Measurements from ENCODE around the gene CALML3. TPM values are rescaled to one million over a fixed set of nuclear protein-coding genes. Genes with fewer than 3 reads are reported as not detected.

The CALML3 gene
- total RNA-seq, 3 donors from 2014 or later (not counting 1 experiment from before 2014, with no cell fraction given), result not detected

- peaks cover 11% of the 10 kb centered on the region for H3K4me1 ChIP-seq (ENCODE audit: control insufficient read depth, insufficient read depth, low read length)
- Mint-ChIP-seq H3K4me1 (peaks cover 7 to 9% of the 10 kb centered on the region in 2 donors), H3K36me3 (no peaks in the 10 kb centered on the region), H3K27ac (no peak overlapping the region), H3K4me3 (no peak overlapping the region), H3K27me3 (ENCODE audit: low read depth in 2 of 2) (peaks cover 6 to 7% of the 10 kb centered on the region in 2 donors), H3K9me3 (no peaks in the 10 kb centered on the region)
- intact Hi-C loops (cut with micrococcal nuclease), result no loop called here
- no peaks in the 10 kb centered on the region for H3K36me3 ChIP-seq (ENCODE audit: control insufficient read depth, insufficient read depth, low read length)
- WGBS (ENCODE audit: insufficient coverage), result 59% methylated on average over 9 of the region's 9 CpGs
- H3K9me3 ChIP-seq (ENCODE audit: control insufficient read depth, insufficient read depth, low read length), result no peaks in the 10 kb centered on the region
- no peak overlapping the region for H3K27ac ChIP-seq (ENCODE audit: low read length)
- TF ChIP-seq CTCF (IDR thresholded peaks at IDR 0.05), result no peak
- ATAC-seq (no peak), DNase-seq (no peak)
- H3K4me3 ChIP-seq (ENCODE audit: low read length), result no peak overlapping the region
- no peaks in the 10 kb centered on the region for H3K27me3 ChIP-seq (ENCODE audit: control insufficient read depth, insufficient read depth, low read length)
These were observed 34.9 kb downstream of the CALML3 start for GRCh38 chr10:5559642-5560141.

- intact Hi-C loops (cut with micrococcal nuclease), result no loop called here
- TF ChIP-seq CTCF (IDR thresholded peaks at IDR 0.05), result no peak
- Histone ChIP-seq H3K27ac (ENCODE audit: low read length) (no peak overlapping the region), H3K4me3 (ENCODE audit: low read length) (no peak overlapping the region), H3K9me3 (ENCODE audit: control insufficient read depth, insufficient read depth, low read length) (no peaks in the 10 kb centered on the region), H3K27me3 (ENCODE audit: control insufficient read depth, insufficient read depth, low read length) (no peaks in the 10 kb centered on the region), H3K36me3 (ENCODE audit: control insufficient read depth, insufficient read depth, low read length) (no peaks in the 10 kb centered on the region), H3K4me1 (ENCODE audit: control insufficient read depth, insufficient read depth, low read length) (peaks cover 12% of the 10 kb centered on the region)
- Mint-ChIP-seq H3K36me3 (no peaks in the 10 kb centered on the region), H3K4me1 (peaks cover 11 to 15% of the 10 kb centered on the region in 2 donors), H3K27me3 (ENCODE audit: low read depth in 2 of 2) (peaks cover 9 to 11% of the 10 kb centered on the region in 2 donors), H3K27ac (no peak overlapping the region), H3K4me3 (no peak overlapping the region), H3K9me3 (no peaks in the 10 kb centered on the region)
- DNase-seq (no peak), ATAC-seq (no peak)
- WGBS (ENCODE audit: insufficient coverage), result 96% methylated on average over 9 of the region's 10 CpGs
These were observed 35.5 kb downstream of the CALML3 start for GRCh38 chr10:5560142-5560816.

GRCh38 chr10:5560817-5561703 is 36.3 kb downstream of the CALML3 start:
- Histone ChIP-seq H3K27me3 (ENCODE audit: control insufficient read depth, insufficient read depth, low read length) (no peaks in the 10 kb centered on the region), H3K27ac (ENCODE audit: low read length) (no peak overlapping the region), H3K4me1 (ENCODE audit: control insufficient read depth, insufficient read depth, low read length) (peaks cover 12% of the 10 kb centered on the region), H3K4me3 (ENCODE audit: low read length) (no peak overlapping the region), H3K9me3 (ENCODE audit: control insufficient read depth, insufficient read depth, low read length) (no peaks in the 10 kb centered on the region), H3K36me3 (ENCODE audit: control insufficient read depth, insufficient read depth, low read length) (no peaks in the 10 kb centered on the region)
- no peak overlapping the region for H3K27ac Mint-ChIP-seq
- peaks cover 9 to 11% of the 10 kb centered on the region in 2 donors for H3K27me3 Mint-ChIP-seq (ENCODE audit: low read depth in 2 of 2)
- intact Hi-C loops (cut with micrococcal nuclease), result no loop called here
- ATAC-seq, result no peak
- TF ChIP-seq CTCF (IDR thresholded peaks at IDR 0.05), result no peak
- WGBS (ENCODE audit: insufficient coverage), result 90% methylated on average over 28 of the region's 28 CpGs
- peaks cover 11 to 15% of the 10 kb centered on the region in 2 donors for H3K4me1 Mint-ChIP-seq
- H3K36me3 Mint-ChIP-seq, result no peaks in the 10 kb centered on the region
- H3K4me3 Mint-ChIP-seq, result no peak overlapping the region
- DNase-seq, result no peak
- no peaks in the 10 kb centered on the region for H3K9me3 Mint-ChIP-seq
